ENCODE data around the gene PIP4P1. TPM values are rescaled to one million over a fixed set of nuclear protein-coding genes. Genes with fewer than 3 reads are reported as not detected.

The PIP4P1 gene
- total and polyA plus RNA-seq, 10 of the 15 experiments (the other 5 are each of a cell fraction or from before 2014, with no cell fraction given) = 19.1 to 47.4 (median 39.7) TPM

- no peak for TF ChIP-seq PRDM15 (CRISPR knock-in tag; IDR thresholded peaks at IDR 0.05)
- TF ChIP-seq CUX1 (IDR thresholded peaks at IDR 0.05; ENCODE audit: insufficient replicate concordance, low read depth, low read length) = no peak
- TF ChIP-seq POLR2A (IDR thresholded peaks at IDR 0.05; ENCODE audit: low read depth, low read length) = peak; percentile 100
- TF ChIP-seq PKNOX1 (IDR thresholded peaks at IDR 0.05) = peak; percentile 21; the same call in 1 of the 2 replicates
- TF ChIP-seq EZH2 (IDR thresholded peaks at IDR 0.05; ENCODE audit: borderline replicate concordance, control insufficient read depth, low read depth, low read length) = no peak
- TF ChIP-seq ZBTB4 (CRISPR knock-in tag; IDR thresholded peaks at IDR 0.05) = no peak
- no peak for TF ChIP-seq MTA3 (IDR thresholded peaks at IDR 0.05; ENCODE audit: borderline replicate concordance, low read length)
- peak; percentile 69 for TF ChIP-seq NFYB (IDR thresholded peaks at IDR 0.05; ENCODE audit: insufficient read depth, low read depth, low read length)
- peak; percentile 79 for TF ChIP-seq RB1 (IDR thresholded peaks at IDR 0.05; ENCODE audit: borderline replicate concordance)
- TF ChIP-seq NBN (IDR thresholded peaks at IDR 0.05) = peak; percentile 72
- 0 out of 2 replicates have a peak, but pooled peaks have one; percentile 18 for TF ChIP-seq E2F4 (IDR thresholded peaks at IDR 0.05; ENCODE audit: low read depth, low read length)
- TF ChIP-seq POLR2AphosphoS2 (IDR thresholded peaks at IDR 0.05; ENCODE audit: low read depth, low read length) = peak; percentile 94
- TF ChIP-seq JUNB (IDR thresholded peaks at IDR 0.05) = no peak
- no peak for TF ChIP-seq YBX1 (IDR thresholded peaks at IDR 0.05)
These were observed 8.1 kb upstream of the PIP4P1 start, which contains the start of gene PNP (continued) for GRCh38 chr14:20469242-20469889.
